GM18508 (cell line): ENCODE measurements around the gene DCDC2B.
"Not testable (repeated sequence)": the region's sequence is repeated elsewhere in the genome, so short reads cannot be mapped to it uniquely, and the experiment has no call there.

Source experiments
- ATAC-seq: cut with Tn5 transposase; IDR thresholded peaks from one replicate; pipeline ENCODE4 v1.9.1; 2021; ENCODE audit warnings: moderate number of reproducible peaks; ENCODE audit not compliant: insufficient read depth, unreplicated experiment

Gene DCDC2B

GRCh38 chr1:32255072-32256071 lies 46.5 kb downstream of the DCDC2B start:
- no peak for ATAC-seq

GRCh38 chr1:32256473-32257226 lies 47.8 kb downstream of the DCDC2B start:
- ATAC-seq: no peak

GRCh38 chr1:32257227-32257508 lies 48.3 kb downstream of the DCDC2B start:
- ATAC-seq: no peak

GRCh38 chr1:32263236-32263593 lies 54.3 kb downstream of the DCDC2B start:
- ATAC-seq: not testable (repeated sequence)

GRCh38 chr1:32263744-32264143 lies 54.9 kb downstream of the DCDC2B start:
- no peak for ATAC-seq
